ACC112 (cell line): Measurements from ENCODE around the gene CCDC92.
A peak's percentile ranks its signal among the peaks of the same experiment; 100 is the strongest.

Experiments
- H2AFZ ChIP-seq: fragments of 200-600 bp; sonication (generic); one replicate; pipeline ENCODE4 v1.6.0; 2017; ENCODE audit warnings: antibody characterized with exemption, low read length; ENCODE audit not compliant: unreplicated experiment
- H3K27ac ChIP-seq: fragments of 200-600 bp; sonication (generic); 2 replicates; pipeline ENCODE4 v1.5.1; 2014; ENCODE audit warnings: low read depth, mild to moderate bottlenecking, antibody characterized with exemption, low read length, moderate library complexity
- H3K27me3 ChIP-seq: fragments of 200-600 bp; sonication (generic); 2 replicates; pipeline ENCODE4 v1.6.1; 2014; ENCODE audit warnings: mild to moderate bottlenecking, antibody characterized with exemption, low read length, moderate library complexity, mixed read lengths; ENCODE audit not compliant: insufficient read depth
- H3K36me3 ChIP-seq: fragments of 200-600 bp; sonication (generic); 2 replicates; pipeline ENCODE4 v1.6.1; 2016; ENCODE audit warnings: mild to moderate bottlenecking, antibody characterized with exemption, low read length, moderate library complexity, mixed read lengths; ENCODE audit not compliant: insufficient read depth
- H3K4me1 ChIP-seq: fragments of 200-600 bp; sonication (generic); one replicate; pipeline ENCODE4 v1.6.1; 2016; ENCODE audit warnings: low read length, mixed read lengths; ENCODE audit not compliant: insufficient read depth, unreplicated experiment, control insufficient read depth
- H3K4me3 ChIP-seq: fragments of 200-600 bp; sonication (generic); 2 replicates; pipeline ENCODE4 v1.5.1; 2014; ENCODE audit warnings: mild to moderate bottlenecking, low read depth, low read length
- H3K79me2 ChIP-seq: fragments of 200-600 bp; sonication (generic); one replicate; pipeline ENCODE4 v1.6.0; 2016; ENCODE audit warnings: low read length; ENCODE audit not compliant: control insufficient read depth, unreplicated experiment, insufficient read depth

The CCDC92 gene, protein sequence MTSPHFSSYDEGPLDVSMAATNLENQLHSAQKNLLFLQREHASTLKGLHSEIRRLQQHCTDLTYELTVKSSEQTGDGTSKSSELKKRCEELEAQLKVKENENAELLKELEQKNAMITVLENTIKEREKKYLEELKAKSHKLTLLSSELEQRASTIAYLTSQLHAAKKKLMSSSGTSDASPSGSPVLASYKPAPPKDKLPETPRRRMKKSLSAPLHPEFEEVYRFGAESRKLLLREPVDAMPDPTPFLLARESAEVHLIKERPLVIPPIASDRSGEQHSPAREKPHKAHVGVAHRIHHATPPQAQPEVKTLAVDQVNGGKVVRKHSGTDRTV

DNA sequence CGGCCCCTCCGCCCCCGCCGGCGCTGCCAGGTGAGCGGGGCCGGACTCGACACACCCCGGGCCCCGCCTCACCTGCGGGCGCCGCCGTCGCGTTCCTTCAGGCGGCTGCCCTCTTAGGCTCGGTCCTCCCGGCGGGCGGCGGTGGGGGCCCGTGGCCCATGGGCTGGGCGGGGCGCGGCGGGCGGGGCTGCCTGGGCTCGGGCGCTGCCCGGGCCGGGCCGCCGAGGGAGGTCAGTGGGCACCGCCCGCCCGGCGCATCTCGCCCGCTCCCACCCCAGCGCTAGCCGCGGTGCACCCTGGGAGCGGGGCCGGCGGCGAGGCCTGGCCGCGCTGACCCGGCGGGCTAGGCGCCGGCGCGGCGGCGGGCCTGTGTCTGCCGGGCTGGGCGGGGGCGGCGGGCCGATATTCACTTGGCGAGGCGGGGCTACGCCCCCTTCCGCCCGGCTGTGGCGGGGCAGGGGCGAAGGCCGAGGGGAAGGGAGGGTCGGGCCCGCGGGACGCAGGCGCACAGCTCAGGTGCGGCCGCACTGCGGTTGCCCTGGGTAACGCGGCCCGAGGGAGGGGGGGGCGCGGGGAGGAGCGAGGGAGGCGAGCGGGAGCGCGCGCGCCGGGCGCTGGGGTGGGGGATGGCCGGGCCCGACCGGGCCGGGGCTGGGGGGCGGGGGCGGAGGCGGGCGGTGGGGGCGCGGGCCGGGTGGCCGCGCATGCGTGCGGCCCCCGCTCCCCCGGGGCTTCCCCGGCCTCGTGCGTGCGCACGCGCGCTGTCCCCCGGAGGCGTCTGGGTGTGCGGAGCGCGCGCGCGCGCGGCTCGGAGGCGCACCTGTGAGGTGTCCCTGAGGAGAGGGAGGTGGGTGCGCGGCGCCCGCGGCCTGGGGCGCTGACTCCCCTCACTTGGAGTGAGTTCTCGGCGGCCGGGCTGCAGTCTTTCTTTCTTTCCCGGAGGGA is at the start of gene CCDC92, which contains the start of gene ZNF664:
Gene CCDC92 (minus strand): TSS at position 375 of the 945 bp plus-strand sequence. CDS start 28,526 bp downstream, outside the sequence.
Gene ZNF664 (plus strand): TSS at position 759 of the 945 bp plus-strand sequence. CDS start 38,930 bp downstream, outside the sequence.
- Histone ChIP-seq H3K4me1 (peaks cover 32% of the 10 kb centered on the region), H3K27me3 (no peaks in the 10 kb centered on the region), H3K27ac (peak within 1 kb of the TSS; percentile 50; the same call in 1 of the 2 replicates), H2AFZ (peak within 1 kb of the TSS; percentile 73), H3K36me3 (peaks cover 3% of the 10 kb centered on the region; the same call in 1 of the 2 replicates), H3K4me3 (peak within 1 kb of the TSS; percentile 88), H3K79me2 (peaks cover 37% of the 10 kb centered on the region)

DNA sequence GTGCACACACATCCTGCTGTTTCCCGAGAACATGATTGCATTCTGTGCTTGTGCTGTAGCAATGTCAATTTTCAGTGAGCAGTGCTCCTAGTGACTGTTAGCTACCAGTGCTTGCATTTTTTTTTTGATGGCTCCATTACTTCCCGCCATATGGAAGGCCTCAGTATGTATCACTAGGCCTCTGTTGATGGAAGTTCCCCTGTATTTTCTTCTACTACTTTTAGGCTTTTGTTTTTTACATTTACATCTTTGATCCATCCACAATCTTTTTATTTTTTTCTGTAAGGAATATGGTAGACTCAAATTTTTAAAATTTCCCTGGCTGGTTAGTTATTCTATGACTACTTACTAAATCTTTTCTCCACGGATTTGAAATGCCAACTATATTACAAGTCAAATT is 49.5 kb upstream of the CCDC92 start:
- Histone ChIP-seq H3K27ac (no peak overlapping the region), H3K4me3 (no peak overlapping the region), H3K36me3 (no peaks in the 10 kb centered on the region), H3K79me2 (no peaks in the 10 kb centered on the region), H3K4me1 (peaks cover 34% of the 10 kb centered on the region), H3K27me3 (no peaks in the 10 kb centered on the region), H2AFZ (no peak overlapping the region)

DNA sequence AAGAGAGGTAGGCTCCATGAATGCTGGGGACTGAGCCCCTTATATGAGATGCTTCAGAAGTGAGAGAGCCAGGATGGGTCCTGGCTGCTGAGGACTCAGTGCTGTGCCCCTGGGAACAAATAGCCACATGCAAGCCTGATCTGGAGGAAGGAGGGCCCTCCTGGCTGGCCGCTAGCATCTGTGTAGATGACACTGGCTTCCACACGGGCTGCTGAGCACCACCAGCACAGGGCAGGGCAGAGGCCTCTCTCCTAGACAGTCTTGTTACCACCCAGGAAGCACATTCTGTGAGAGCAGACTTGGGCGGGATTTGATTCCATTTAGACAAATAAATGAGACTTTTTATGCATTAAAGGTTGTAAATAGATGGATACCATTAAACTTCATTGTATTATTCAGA is 48.4 kb upstream of the CCDC92 start:
- peaks cover 25% of the 10 kb centered on the region for H3K4me1 ChIP-seq
- H3K27me3 ChIP-seq: no peaks in the 10 kb centered on the region
- H3K27ac ChIP-seq: no peak overlapping the region
- no peaks in the 10 kb centered on the region for H3K36me3 ChIP-seq
- no peak overlapping the region for H2AFZ ChIP-seq
- no peaks in the 10 kb centered on the region for H3K79me2 ChIP-seq
- no peak overlapping the region for H3K4me3 ChIP-seq

DNA sequence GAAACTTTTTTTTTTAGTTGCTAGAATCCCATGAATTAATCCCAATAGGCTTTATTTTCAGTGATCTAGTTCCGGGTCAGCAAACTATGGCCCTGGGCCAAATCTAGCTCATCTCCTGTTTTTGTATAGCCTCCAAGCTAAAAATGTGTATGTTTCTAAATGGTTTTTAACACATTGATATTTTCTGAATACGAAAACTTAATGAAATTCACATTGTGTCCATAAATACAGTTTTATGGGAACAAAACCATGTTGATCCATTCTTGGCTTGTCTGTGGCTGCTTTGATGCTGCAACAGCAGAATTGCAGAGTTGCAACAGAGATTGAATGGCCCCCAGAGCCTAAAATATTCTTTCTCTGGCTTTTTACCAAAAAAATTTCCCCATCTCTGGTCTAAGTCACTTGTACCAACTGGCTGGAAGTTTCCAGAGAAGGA is 47.9 kb upstream of the CCDC92 start:
- H3K27ac ChIP-seq: no peak overlapping the region

DNA sequence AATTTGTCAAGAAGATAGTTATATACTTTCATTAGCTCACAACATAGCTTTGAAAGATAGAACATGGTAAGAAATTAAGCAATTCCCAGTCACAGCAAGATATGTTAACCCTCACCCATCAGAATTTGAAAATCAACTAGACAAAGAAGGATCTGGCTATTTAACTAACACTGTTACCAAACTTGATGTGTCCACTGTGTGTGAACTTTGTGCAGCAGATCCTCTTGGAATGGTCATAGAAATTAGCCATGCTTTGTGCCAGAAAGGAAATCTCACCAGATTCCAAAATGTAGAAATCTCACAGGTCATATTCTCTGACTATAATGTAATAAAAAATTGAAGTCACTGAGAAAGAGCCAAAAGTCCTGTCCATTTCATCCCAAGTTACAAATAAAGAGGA is 46.5 kb upstream of the CCDC92 start:
- Histone ChIP-seq H3K4me1 (peaks cover 13% of the 10 kb centered on the region), H3K36me3 (0 out of 2 replicates have a peak, but pooled peaks cover 7% of the 10 kb centered on the region), H2AFZ (no peak overlapping the region), H3K4me3 (no peak overlapping the region), H3K27ac (no peak overlapping the region), H3K27me3 (no peaks in the 10 kb centered on the region), H3K79me2 (no peaks in the 10 kb centered on the region)

More for the DNA sequence above, 47.9 kb upstream of the CCDC92 start:
- H3K4me3 ChIP-seq: no peak overlapping the region
- H3K27me3 ChIP-seq: no peaks in the 10 kb centered on the region
- H2AFZ ChIP-seq: no peak overlapping the region
- H3K4me1 ChIP-seq: peaks cover 25% of the 10 kb centered on the region
- H3K79me2 ChIP-seq: no peaks in the 10 kb centered on the region
- H3K36me3 ChIP-seq: 0 out of 2 replicates have a peak, but pooled peaks cover under 1% of the 10 kb centered on the region

DNA sequence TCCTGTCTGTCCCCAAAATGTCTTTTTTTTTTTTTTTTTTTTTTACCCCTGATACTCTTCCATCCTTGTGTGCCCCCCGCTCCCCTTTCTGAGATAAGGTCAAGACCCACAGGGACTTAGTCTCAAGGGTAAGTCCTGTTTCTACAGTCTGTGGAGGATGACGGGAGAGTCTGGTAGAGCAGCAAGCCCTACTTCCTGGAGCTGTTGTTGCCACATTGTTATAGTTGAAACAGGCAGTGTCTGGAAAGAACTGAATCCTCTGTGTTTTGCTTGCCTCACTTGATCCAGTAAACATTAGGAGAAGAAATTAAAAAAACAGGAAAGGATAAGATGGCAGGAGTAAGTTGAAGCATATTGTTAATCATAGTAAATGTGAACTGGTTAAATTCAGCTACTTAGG is 45.9 kb upstream of the CCDC92 start:
- no peaks in the 10 kb centered on the region for H3K27me3 ChIP-seq
- no peak overlapping the region for H2AFZ ChIP-seq
- no peaks in the 10 kb centered on the region for H3K79me2 ChIP-seq
- 0 out of 2 replicates have a peak, but pooled peaks cover 7% of the 10 kb centered on the region for H3K36me3 ChIP-seq
- no peak overlapping the region for H3K4me3 ChIP-seq
- no peak overlapping the region for H3K27ac ChIP-seq
- peaks cover 12% of the 10 kb centered on the region for H3K4me1 ChIP-seq

DNA sequence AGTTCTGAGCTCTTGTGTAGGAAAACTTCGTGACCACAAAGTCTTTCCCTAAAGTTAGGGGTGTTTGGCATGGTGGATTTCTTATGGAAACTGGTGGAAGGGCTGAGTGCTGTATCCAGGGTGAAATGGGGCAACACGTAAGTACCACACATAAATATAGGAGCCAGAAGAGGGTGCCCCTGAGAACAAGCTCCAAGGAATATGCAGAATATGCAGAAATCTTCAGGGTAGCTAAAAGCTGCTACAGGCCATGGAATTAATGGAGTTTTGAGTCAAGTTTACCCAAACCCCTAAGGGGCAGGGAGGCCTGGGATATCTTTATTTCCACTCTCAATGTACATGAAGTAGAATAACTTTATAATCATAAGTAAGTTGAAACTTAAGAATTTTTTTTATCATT is 44.4 kb upstream of the CCDC92 start:
- Histone ChIP-seq H3K4me3 (no peak overlapping the region), H3K36me3 (peaks cover 16% of the 10 kb centered on the region; the same call in 1 of the 2 replicates), H3K27me3 (no peaks in the 10 kb centered on the region), H3K4me1 (peaks cover 12% of the 10 kb centered on the region), H2AFZ (no peak overlapping the region), H3K79me2 (no peaks in the 10 kb centered on the region), H3K27ac (no peak overlapping the region)

DNA sequence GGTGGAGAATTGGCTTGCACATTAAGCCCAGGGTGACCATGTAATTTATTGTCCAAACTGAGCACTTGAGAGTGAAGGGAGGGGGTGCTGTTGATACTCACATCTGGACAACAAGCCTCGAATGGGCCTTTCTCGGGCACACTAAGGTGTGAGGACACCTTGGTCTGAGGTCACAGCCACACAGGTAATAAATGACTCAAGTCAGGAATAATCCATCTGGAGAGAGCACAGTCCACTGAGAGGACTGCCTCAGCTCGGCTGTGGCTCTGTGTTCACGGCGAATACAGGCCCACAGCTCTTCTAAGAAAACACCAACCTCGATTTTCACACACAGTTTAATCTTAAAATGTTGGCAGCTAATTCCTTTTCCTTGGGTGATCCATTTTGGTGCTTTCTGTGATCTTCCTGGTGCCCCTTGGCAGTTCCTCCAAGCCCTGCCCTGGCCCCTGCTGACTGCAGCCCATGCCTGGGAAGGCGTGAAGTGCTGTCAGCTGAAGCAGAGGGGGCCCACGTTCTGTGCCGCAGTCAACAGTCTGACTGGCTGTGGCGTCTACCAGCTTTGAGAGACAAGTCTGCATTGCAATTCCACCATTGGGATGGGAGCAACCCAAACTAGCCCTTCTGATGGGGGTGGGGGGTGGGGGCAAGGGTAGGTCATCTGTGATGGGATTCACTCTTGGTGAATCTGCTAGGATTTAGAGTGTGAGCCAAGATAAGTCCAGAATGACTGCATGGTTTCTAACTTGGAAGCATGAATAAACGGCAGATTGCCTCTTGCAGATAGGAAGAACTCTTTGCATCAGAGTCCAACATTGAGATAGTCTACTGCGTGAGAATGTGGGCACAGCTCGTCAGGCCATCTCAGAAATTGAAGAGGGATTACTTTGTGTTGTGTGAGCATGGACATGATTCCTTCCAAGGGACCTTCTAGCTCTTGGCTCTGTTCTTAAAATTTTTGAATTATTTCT is 43.1 kb upstream of the CCDC92 start:
- no peak overlapping the region for H2AFZ ChIP-seq
- H3K4me1 ChIP-seq: peaks cover 9% of the 10 kb centered on the region
- H3K27ac ChIP-seq: no peak overlapping the region
- H3K4me3 ChIP-seq: no peak overlapping the region
- peaks cover 23% of the 10 kb centered on the region; the same call in 1 of the 2 replicates for H3K36me3 ChIP-seq
- H3K79me2 ChIP-seq: no peaks in the 10 kb centered on the region
- no peaks in the 10 kb centered on the region for H3K27me3 ChIP-seq

DNA sequence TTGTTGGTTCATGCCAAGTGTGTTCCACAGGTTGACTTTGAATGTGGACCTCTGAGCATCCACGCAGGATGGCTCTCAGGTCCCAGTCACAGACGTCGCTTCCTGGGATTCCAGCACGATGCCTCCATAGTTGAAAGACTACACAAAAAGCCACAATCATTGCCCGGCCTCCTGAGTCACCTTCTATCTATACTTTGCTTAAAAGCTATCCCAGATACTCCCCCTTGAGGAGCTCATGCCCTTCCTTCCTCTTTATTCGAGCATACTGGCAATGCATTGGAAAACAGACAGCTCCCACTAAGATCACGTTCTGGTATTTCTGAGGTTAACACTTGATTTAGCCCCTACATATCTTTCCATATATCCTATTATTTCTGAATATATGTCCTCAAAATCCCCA is 40.4 kb upstream of the CCDC92 start:
- Histone ChIP-seq H3K27ac (no peak overlapping the region), H2AFZ (no peak overlapping the region), H3K4me1 (no peaks in the 10 kb centered on the region), H3K36me3 (peaks cover 31% of the 10 kb centered on the region; the same call in 1 of the 2 replicates), H3K4me3 (no peak overlapping the region), H3K27me3 (no peaks in the 10 kb centered on the region), H3K79me2 (no peaks in the 10 kb centered on the region)
